Transverse colon (tissue), 4 donors: ENCODE data around the gene FKBP7.

Source experiments
- CTCF ChIP-seq, 5 experiments: fragments of 200-600 bp in 3 of 5; fragments of 450-650 bp in 2 of 5; sonication (generic) in 3 of 5; IDR thresholded peaks; 1 replicate in 2 of 5; 2 replicates in 3 of 5; pipeline ENCODE4 v1.5.1; 2016 to 2017; ENCODE audit warnings: antibody characterized with exemption in 5 of 5, inconsistent platforms in 3 of 5, mild to moderate bottlenecking in 2 of 5, moderate library complexity in 1 of 5
- POLR2A ChIP-seq: fragments of 450-650 bp; IDR thresholded peaks from one replicate; pipeline ENCODE4 v1.6.1; 2016; ENCODE audit warnings: antibody characterized with exemption, mild to moderate bottlenecking, moderate library complexity
- POLR2AphosphoS5 ChIP-seq, 3 donors: sonication (generic); formaldehyde crosslinking; IDR thresholded peaks; one replicate each; pipeline ENCODE4 v1.6.1; 2016; ENCODE audit warnings: antibody characterized with exemption in 3 of 3

- TF ChIP-seq POLR2A (no peak), CTCF (IDR thresholded peaks at IDR 0.05) (peak in 2 of 5 experiments; percentile 2 to 25), POLR2AphosphoS5 (IDR thresholded peaks at IDR 0.05) (no peak)
These were observed 846 bp upstream of the FKBP7 start for GRCh38 chr2:178479275-178479616.
